Measurements from ENCODE around the gene MON1A.
A peak's percentile ranks its signal among the peaks of the same experiment; 100 is the strongest.

The MON1A gene, protein sequence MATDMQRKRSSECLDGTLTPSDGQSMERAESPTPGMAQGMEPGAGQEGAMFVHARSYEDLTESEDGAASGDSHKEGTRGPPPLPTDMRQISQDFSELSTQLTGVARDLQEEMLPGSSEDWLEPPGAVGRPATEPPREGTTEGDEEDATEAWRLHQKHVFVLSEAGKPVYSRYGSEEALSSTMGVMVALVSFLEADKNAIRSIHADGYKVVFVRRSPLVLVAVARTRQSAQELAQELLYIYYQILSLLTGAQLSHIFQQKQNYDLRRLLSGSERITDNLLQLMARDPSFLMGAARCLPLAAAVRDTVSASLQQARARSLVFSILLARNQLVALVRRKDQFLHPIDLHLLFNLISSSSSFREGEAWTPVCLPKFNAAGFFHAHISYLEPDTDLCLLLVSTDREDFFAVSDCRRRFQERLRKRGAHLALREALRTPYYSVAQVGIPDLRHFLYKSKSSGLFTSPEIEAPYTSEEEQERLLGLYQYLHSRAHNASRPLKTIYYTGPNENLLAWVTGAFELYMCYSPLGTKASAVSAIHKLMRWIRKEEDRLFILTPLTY

GRCh38 chr3:49929291-49930167 is at the start of gene MON1A:
TSS of gene MON1A (minus strand) at chr3:49929811. CDS start at chr3:49913346, 16,465 bp downstream.
- peak within 1 kb of the TSS; percentile 85 for H3K4me3 ChIP-seq (ENCODE audit: insufficient read depth, low read length, poor library complexity, severe bottlenecking)
- H3K27ac ChIP-seq (ENCODE audit: low read depth, low read length): peak within 1 kb of the TSS; percentile 6; the same call in 1 of the 2 replicates
- H3K79me2 ChIP-seq (ENCODE audit: insufficient read depth, low read length): peaks cover 3% of the 10 kb centered on the region; the same call in 1 of the 2 replicates
- H4K20me1 ChIP-seq (ENCODE audit: low read depth, low read length): no peaks in the 10 kb centered on the region
- H3K9ac ChIP-seq (ENCODE audit: low read length): peak within 1 kb of the TSS; percentile 74
- H2AFZ ChIP-seq (ENCODE audit: low read depth, low read length, severe bottlenecking): peak within 1 kb of the TSS; percentile 87
- no peaks in the 10 kb centered on the region for H3K9me2 ChIP-seq (replicated peaks; ENCODE audit: insufficient read depth, low read length)
- peak within 1 kb of the TSS; percentile 66 for H3K4me2 ChIP-seq (ENCODE audit: low read depth, low read length, poor library complexity, severe bottlenecking)
- no peaks in the 10 kb centered on the region for H3K36me3 ChIP-seq (ENCODE audit: low read length)
- peak; percentile 37 for TF ChIP-seq CTCF (IDR thresholded peaks at IDR 0.05; ENCODE audit: insufficient read depth, low read length, poor library complexity, severe bottlenecking)
- no peak for TF ChIP-seq EZH2phosphoT487 (conservative IDR thresholded peaks at IDR 0.05; ENCODE audit: low read length)
- no peaks in the 10 kb centered on the region for H3K27me3 ChIP-seq (ENCODE audit: low read length)
- no peaks in the 10 kb centered on the region for H3F3A ChIP-seq (ENCODE audit: insufficient read depth)
- H3K9me3 ChIP-seq (ENCODE audit: insufficient read depth, low read length): no peaks in the 10 kb centered on the region

- H3K27me3 ChIP-seq (ENCODE audit: low read length): no peaks in the 10 kb centered on the region
- H3K27ac ChIP-seq (ENCODE audit: low read depth, low read length): no peak overlapping the region
- H4K20me1 ChIP-seq (ENCODE audit: low read depth, low read length): peaks cover 8% of the 10 kb centered on the region; the same call in 1 of the 2 replicates
- no peak overlapping the region for H3K4me3 ChIP-seq (ENCODE audit: insufficient read depth, low read length, poor library complexity, severe bottlenecking)
- H3K79me2 ChIP-seq (ENCODE audit: insufficient read depth, low read length): peaks cover 38% of the 10 kb centered on the region
- H3K4me2 ChIP-seq (ENCODE audit: low read depth, low read length, poor library complexity, severe bottlenecking): no peak overlapping the region
- H3K9me2 ChIP-seq (replicated peaks; ENCODE audit: insufficient read depth, low read length): no peaks in the 10 kb centered on the region
- peaks cover 10% of the 10 kb centered on the region; the same call in 1 of the 2 replicates for H3F3A ChIP-seq (ENCODE audit: insufficient read depth)
- no peak overlapping the region for H2AFZ ChIP-seq (ENCODE audit: low read depth, low read length, severe bottlenecking)
- H3K9me3 ChIP-seq (ENCODE audit: insufficient read depth, low read length): no peaks in the 10 kb centered on the region
- H3K36me3 ChIP-seq (ENCODE audit: low read length): peaks cover 35% of the 10 kb centered on the region; the same call in 1 of the 2 replicates
- no peak overlapping the region for H3K9ac ChIP-seq (ENCODE audit: low read length)
- no peak for TF ChIP-seq CTCF (IDR thresholded peaks at IDR 0.05; ENCODE audit: insufficient read depth, low read length, poor library complexity, severe bottlenecking)
- no peak for TF ChIP-seq EZH2phosphoT487 (conservative IDR thresholded peaks at IDR 0.05; ENCODE audit: low read length)
Measured at GRCh38 chr3:49976942-49977341, 47.3 kb upstream of the MON1A start.

DNA sequence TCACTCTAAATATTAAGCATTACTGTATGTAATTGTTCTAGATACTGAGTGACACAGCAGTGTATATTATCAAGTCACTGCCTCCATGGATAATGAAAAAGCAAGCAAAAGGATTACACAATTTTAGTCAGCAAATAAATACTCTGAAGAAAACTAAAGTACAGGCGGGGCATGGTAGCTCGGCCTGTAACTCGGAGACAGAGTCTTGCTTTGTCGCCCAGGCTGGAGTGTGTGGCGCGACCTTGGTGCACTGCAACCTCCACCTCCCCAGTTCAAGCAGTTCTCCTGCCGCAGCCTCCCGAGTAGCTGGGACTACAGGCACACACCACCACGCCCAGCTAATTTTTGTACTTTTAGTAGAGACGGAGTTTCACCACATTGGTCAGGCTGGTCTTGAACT is 43.0 kb upstream of the MON1A start:
- peaks cover 24% of the 10 kb centered on the region; the same call in 1 of the 2 replicates for H3K36me3 ChIP-seq (ENCODE audit: low read length)
- H3K27ac ChIP-seq (ENCODE audit: low read depth, low read length): no peak overlapping the region
- no peak overlapping the region for H3K4me2 ChIP-seq (ENCODE audit: low read depth, low read length, poor library complexity, severe bottlenecking)
- no peak overlapping the region for H2AFZ ChIP-seq (ENCODE audit: low read depth, low read length, severe bottlenecking)
- no peak overlapping the region for H3K4me3 ChIP-seq (ENCODE audit: insufficient read depth, low read length, poor library complexity, severe bottlenecking)
- H3K9me2 ChIP-seq (replicated peaks; ENCODE audit: insufficient read depth, low read length): no peaks in the 10 kb centered on the region
- H3F3A ChIP-seq (ENCODE audit: insufficient read depth): no peaks in the 10 kb centered on the region; the same call in 1 of the 2 replicates
- H4K20me1 ChIP-seq (ENCODE audit: low read depth, low read length): peaks cover 4% of the 10 kb centered on the region; the same call in 1 of the 2 replicates
- no peak overlapping the region for H3K9ac ChIP-seq (ENCODE audit: low read length)
- peaks cover 39% of the 10 kb centered on the region for H3K79me2 ChIP-seq (ENCODE audit: insufficient read depth, low read length)
- no peaks in the 10 kb centered on the region for H3K27me3 ChIP-seq (ENCODE audit: low read length)
- TF ChIP-seq EZH2phosphoT487 (conservative IDR thresholded peaks at IDR 0.05; ENCODE audit: low read length): no peak
- no peak for TF ChIP-seq CTCF (IDR thresholded peaks at IDR 0.05; ENCODE audit: insufficient read depth, low read length, poor library complexity, severe bottlenecking)
- H3K9me3 ChIP-seq (ENCODE audit: insufficient read depth, low read length): no peaks in the 10 kb centered on the region

Data from SU-DHL-6 (cell line).